ENCODE data around the gene KLK8. TPM values are rescaled to one million over a fixed set of nuclear protein-coding genes. Genes with fewer than 3 reads are reported as not detected.

KLK8 gene
- total RNA-seq, 1 donor from 2014 or later, result not detected

DNA sequence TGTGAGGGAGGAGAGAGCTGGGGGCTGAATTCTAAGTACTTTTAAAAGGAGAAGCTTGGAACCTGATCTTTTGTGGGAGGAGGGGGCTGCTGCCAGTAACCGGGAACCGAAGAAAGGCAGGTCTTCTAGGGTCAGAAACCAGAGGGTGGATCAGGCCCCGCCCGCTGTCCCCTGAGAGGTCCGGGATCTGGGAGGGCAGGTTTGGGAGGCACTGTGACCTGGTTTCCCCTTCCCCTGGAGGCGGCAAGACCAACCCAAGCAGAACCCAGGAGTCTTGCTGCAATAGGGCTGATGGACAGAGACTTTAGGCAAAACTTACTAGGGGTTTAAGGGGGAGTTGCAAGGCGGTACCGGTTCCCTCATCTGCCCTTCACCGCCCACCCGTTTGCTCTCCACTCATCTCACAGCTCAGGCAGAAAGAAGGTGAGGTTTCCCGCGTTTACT lies 707 bp upstream of the KLK8 start:
- Mint-ChIP-seq H3K9me3 (ENCODE audit: unreplicated experiment) (peaks cover 1% of the 10 kb centered on the region), H3K27ac (ENCODE audit: unreplicated experiment) (no peak overlapping the region), H3K36me3 (ENCODE audit: unreplicated experiment) (no peaks in the 10 kb centered on the region), H3K4me3 (ENCODE audit: unreplicated experiment) (no peak overlapping the region), H3K4me1 (ENCODE audit: low read depth, unreplicated experiment) (no peaks in the 10 kb centered on the region), H3K27me3 (ENCODE audit: unreplicated experiment) (peaks cover 12% of the 10 kb centered on the region)
- TF ChIP-seq, protein P1, sequence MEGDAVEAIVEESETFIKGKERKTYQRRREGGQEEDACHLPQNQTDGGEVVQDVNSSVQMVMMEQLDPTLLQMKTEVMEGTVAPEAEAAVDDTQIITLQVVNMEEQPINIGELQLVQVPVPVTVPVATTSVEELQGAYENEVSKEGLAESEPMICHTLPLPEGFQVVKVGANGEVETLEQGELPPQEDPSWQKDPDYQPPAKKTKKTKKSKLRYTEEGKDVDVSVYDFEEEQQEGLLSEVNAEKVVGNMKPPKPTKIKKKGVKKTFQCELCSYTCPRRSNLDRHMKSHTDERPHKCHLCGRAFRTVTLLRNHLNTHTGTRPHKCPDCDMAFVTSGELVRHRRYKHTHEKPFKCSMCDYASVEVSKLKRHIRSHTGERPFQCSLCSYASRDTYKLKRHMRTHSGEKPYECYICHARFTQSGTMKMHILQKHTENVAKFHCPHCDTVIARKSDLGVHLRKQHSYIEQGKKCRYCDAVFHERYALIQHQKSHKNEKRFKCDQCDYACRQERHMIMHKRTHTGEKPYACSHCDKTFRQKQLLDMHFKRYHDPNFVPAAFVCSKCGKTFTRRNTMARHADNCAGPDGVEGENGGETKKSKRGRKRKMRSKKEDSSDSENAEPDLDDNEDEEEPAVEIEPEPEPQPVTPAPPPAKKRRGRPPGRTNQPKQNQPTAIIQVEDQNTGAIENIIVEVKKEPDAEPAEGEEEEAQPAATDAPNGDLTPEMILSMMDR (IDR thresholded peaks at IDR 0.05; ENCODE audit: partially characterized antibody, unreplicated experiment), result no peak
- no peak for DNase-seq

DNA sequence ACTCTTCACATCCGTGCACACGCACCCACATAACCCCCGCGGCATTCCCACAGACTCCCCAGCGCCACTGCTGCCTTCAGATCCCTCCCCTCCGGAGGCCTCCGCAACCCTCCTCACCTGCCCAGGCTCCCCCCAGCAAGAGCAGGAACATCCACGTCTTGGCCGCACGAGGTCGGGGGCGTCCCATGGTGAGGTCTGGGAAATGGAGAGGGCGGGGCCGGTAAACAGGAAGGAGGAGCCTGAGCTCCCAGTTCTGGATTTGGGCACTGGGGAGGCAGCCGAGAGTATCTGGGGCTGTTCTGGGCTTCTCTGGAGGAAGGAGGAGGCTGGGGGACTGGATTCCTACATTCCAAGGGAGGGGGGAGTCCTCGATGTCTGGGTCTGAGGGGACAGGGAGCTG lies 423 bp downstream of the KLK8 start:
- DNase-seq, result no peak
- no peak overlapping the region for H3K27ac Mint-ChIP-seq (ENCODE audit: unreplicated experiment)
- TF ChIP-seq, protein P1 (IDR thresholded peaks at IDR 0.05; ENCODE audit: partially characterized antibody, unreplicated experiment), result no peak
- peaks cover 16% of the 10 kb centered on the region for H3K27me3 Mint-ChIP-seq (ENCODE audit: unreplicated experiment)
- H3K4me1 Mint-ChIP-seq (ENCODE audit: low read depth, unreplicated experiment), result no peaks in the 10 kb centered on the region
- H3K36me3 Mint-ChIP-seq (ENCODE audit: unreplicated experiment), result no peaks in the 10 kb centered on the region
- H3K4me3 Mint-ChIP-seq (ENCODE audit: unreplicated experiment), result no peak overlapping the region
- peaks cover 4% of the 10 kb centered on the region for H3K9me3 Mint-ChIP-seq (ENCODE audit: unreplicated experiment)

DNA sequence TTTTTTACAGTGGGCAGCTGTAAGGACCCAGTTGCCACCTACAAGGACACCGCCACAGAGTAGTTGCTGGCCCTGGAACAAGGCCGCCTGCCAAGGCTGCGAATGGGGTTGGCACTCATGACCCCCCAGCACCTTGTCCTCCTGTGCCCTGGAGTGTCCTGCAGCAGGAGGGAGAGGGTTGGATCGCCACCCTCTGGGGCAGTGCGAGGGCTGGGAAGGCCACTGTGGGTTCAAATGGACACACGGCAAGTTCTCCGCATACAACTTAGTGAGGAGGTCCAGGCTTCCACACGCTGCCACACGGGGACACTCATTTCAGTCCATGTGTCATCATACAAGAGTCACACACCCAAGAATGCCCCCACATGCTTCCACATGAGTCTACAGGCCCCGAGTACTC lies 978 bp downstream of the KLK8 start:
- TF ChIP-seq, protein P1 (IDR thresholded peaks at IDR 0.05; ENCODE audit: partially characterized antibody, unreplicated experiment), result no peak
- no peak overlapping the region for H3K4me3 Mint-ChIP-seq (ENCODE audit: unreplicated experiment)
- no peaks in the 10 kb centered on the region for H3K4me1 Mint-ChIP-seq (ENCODE audit: low read depth, unreplicated experiment)
- H3K36me3 Mint-ChIP-seq (ENCODE audit: unreplicated experiment), result no peaks in the 10 kb centered on the region
- peaks cover 4% of the 10 kb centered on the region for H3K9me3 Mint-ChIP-seq (ENCODE audit: unreplicated experiment)
- DNase-seq, result no peak
- no peak overlapping the region for H3K27ac Mint-ChIP-seq (ENCODE audit: unreplicated experiment)
- H3K27me3 Mint-ChIP-seq (ENCODE audit: unreplicated experiment), result peaks cover 16% of the 10 kb centered on the region

DNA sequence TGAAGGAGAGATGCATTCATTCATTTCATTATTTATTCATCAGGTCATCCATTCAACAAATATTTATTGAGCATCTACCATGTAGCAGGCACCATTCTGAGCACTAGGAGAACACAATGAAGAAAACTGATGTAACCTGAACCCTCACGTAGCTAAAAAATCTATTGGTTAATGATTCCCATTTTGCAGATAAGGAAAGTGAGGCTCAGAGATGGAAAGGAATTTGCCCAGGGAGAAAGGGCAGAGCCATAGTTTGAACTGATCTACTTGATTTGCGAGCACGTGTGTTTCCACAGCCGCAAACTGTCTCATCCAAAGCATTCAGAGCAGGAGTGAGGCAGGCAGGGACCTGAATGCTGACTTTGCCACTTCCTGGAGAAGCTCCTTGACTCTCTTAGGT lies 2.7 kb downstream of the KLK8 start:
- Mint-ChIP-seq H3K9me3 (ENCODE audit: unreplicated experiment) (peaks cover 4% of the 10 kb centered on the region), H3K4me1 (ENCODE audit: low read depth, unreplicated experiment) (no peaks in the 10 kb centered on the region), H3K27me3 (ENCODE audit: unreplicated experiment) (peaks cover 16% of the 10 kb centered on the region), H3K4me3 (ENCODE audit: unreplicated experiment) (no peak overlapping the region), H3K36me3 (ENCODE audit: unreplicated experiment) (no peaks in the 10 kb centered on the region), H3K27ac (ENCODE audit: unreplicated experiment) (no peak overlapping the region)
- no peak for DNase-seq
- TF ChIP-seq, protein P1 (IDR thresholded peaks at IDR 0.05; ENCODE audit: partially characterized antibody, unreplicated experiment), result no peak

DNA sequence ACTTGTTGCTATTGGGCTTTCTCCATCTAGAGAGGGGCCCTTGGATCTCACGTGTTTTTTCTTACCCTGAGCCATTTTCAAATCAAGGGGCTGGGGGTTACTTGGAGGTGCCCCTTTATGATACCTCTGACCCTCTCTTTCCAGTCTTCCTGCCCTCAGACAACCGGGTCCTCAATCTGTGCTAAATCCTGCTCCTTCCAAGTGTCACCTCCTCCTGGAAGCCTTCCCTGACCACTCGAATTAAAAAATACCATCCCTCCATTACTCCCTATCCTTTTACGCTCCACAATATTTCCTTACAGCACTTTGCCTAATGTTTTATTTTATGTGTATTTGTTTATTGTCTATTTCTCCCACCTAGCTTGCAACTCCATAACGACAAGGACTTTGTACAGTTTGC lies 3.3 kb downstream of the KLK8 start:
- H3K36me3 Mint-ChIP-seq (ENCODE audit: unreplicated experiment), result no peaks in the 10 kb centered on the region
- peaks cover 4% of the 10 kb centered on the region for H3K9me3 Mint-ChIP-seq (ENCODE audit: unreplicated experiment)
- DNase-seq, result no peak
- TF ChIP-seq, protein P1 (IDR thresholded peaks at IDR 0.05; ENCODE audit: partially characterized antibody, unreplicated experiment), result no peak
- H3K4me3 Mint-ChIP-seq (ENCODE audit: unreplicated experiment), result no peak overlapping the region
- H3K27ac Mint-ChIP-seq (ENCODE audit: unreplicated experiment), result no peak overlapping the region
- peaks cover 16% of the 10 kb centered on the region for H3K27me3 Mint-ChIP-seq (ENCODE audit: unreplicated experiment)
- H3K4me1 Mint-ChIP-seq (ENCODE audit: low read depth, unreplicated experiment), result no peaks in the 10 kb centered on the region

Data from glutamatergic neuron (in vitro differentiated cells).